GM19328 (cell line): ENCODE measurements around the gene ATG13.

ENCODE experiments used
- ATAC-seq: cut with Tn5 transposase; IDR thresholded peaks from one replicate; pipeline ENCODE4 v1.9.1; 2021; ENCODE audit warnings: mild to moderate bottlenecking, moderate library complexity; ENCODE audit not compliant: unreplicated experiment

ATG13 gene

GRCh38 chr11:46604796-46605195 lies 12.6 kb upstream of the ATG13 start:
- ATAC-seq: no peak

DNA sequence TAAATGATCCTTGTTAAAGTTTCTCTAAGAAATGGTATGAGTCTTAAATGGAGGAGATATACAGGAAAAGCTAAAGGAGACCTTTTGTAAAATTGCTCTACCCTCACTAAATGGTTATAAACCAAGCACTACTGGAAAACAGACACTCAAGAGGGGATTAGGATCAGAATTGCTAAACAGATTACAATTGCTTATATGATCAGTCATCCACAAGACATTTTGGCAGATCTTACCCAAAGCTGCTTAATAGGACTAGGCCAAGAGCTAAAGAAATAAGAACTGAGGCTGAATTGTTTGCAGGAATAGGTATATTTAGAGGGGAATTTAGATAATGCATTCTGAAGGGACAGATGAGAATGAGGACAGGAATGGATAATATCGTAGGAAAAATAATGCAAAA lies 9.8 kb upstream of the ATG13 start:
- ATAC-seq: no peak

DNA sequence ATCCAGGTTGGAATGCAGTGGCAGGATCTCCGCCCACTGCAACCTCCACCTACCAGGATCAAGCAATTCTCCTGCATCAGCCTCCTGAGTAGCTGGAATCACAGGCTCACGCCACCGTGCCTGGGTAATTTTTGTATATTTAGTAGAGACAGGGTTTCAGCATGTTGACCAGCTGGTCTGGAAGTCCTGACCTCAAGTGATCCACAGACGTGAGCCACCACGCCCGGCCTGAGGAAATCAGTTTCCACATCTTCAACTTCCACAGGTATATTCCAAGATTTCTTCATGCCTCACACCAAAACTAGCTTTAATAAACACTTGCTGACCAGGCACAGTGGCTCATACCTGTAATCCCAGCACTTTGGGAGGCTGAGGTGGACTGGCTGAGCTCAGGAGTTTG lies 8.0 kb upstream of the ATG13 start:
- ATAC-seq: no peak

DNA sequence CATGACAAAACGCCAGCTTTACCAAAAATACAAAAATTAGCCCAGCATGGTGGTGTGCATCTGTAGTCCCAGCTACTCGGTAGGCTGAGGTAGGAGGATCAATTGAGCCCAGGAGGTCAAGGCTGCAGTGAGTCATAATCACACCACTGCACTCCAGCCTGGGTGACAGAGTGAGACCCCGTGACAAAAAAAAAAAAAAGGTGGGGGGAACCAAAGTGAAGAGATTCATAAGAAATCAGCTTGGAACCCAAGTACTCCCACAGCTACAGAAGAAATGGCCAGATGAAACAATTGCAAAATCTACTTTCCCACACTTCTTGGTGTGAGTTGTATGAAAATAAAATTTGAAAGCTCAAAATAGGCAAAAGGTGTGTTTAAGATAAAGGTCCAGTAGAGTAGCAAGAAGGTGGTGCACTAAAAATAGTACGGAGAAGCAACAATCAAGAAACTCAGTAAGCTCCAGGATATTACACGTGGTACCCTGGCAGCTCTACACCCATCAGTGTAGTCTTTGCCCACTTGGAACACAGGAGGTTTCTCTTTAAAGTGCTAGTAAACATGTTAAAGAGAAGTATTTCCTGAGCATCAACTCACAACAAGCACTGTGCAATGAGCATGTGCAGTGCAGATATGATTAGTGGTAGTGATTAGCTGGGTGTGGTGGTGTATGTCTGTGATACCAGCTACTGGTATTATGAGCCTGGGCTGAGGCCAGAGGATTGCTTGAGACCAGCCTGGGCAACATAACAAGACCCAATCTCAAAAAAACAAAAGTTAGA lies 5.6 kb upstream of the ATG13 start:
- ATAC-seq: no peak

DNA sequence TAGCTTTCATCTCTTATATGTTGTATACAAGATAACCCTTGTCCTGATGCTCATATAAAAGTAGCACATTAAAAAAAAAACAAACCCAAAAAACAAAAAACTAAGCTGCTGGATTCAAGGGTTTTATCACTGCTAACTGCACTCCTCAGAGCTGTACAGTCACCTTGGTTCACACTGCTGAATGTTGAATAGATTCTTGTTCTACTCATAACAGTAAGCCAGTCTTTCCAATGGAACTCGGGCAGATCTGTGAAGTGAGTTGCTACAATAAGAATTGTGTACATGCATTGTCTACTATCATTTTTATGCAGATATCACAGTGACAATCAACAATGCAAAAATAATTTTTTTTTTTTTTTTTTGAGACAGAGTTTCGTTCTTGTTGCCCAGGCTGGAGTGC lies 5.0 kb upstream of the ATG13 start:
- ATAC-seq: no peak

DNA sequence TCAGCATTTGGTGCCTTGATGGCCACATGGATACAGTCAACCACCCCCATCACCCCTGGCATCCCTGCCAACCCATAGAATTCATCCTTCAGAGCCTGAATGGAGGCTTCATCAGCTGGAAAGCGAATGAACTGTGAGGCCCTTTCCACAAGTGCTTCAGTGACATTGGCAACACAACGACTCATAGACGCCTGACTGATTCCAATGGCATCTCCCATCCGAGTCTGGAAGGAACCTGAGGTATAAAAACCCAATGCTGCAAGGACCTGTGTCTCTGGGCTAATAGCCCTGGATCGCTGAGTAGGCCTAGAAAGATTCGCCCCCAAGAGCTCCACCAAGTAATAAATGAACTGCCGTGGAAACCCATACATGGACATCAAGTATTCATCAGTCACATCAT lies 1.6 kb upstream of the ATG13 start:
- ATAC-seq: no peak

- ATAC-seq: no peak
Observed at GRCh38 chr11:46616551-46617133, 711 bp upstream of the ATG13 start.

DNA sequence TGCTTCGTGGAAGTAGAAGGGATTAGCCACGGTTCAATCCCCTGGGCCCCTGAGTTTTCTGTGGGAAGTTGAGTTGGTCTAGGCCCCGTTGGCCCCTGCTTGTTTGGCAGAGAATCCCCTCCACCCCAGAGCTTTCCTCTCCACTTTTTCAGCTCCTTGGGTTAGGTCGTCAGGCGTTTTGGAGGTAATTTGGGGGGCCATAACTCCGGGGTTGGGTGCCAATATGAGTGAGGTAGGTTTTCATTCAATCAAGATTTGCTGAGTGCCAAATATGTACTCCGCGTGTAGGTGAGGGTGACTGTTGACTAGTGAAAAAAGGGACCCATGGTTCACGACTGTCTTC lies 590 bp downstream of the ATG13 start:
- ATAC-seq: no peak

GRCh38 chr11:46618837-46619236 lies 1.5 kb downstream of the ATG13 start:
- no peak for ATAC-seq

DNA sequence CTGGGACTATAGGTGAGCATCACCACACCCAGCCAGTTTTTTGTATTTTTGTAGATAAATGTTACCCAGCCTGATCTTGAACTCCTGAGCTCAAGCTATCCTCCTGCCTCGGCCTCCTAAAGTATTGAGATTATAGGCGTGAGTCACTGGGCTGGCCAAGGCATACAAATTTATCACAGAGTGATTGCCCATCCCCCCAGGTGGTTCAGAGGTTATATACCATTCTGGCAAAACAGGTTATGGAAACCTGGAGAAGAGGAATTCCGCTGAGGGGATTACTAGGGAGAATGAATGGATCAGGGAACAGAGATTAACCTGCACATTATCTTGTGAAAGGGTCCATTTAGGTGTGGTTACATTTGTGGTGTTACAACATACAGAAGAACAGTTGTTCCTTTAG lies 8.1 kb downstream of the ATG13 start:
- ATAC-seq: no peak

GRCh38 chr11:46628961-46629360 lies 11.6 kb downstream of the ATG13 start:
- ATAC-seq: no peak

GRCh38 chr11:46630237-46630636 lies 12.9 kb downstream of the ATG13 start:
- ATAC-seq: no peak

GRCh38 chr11:46631676-46632075 lies 14.3 kb downstream of the ATG13 start:
- no peak for ATAC-seq

DNA sequence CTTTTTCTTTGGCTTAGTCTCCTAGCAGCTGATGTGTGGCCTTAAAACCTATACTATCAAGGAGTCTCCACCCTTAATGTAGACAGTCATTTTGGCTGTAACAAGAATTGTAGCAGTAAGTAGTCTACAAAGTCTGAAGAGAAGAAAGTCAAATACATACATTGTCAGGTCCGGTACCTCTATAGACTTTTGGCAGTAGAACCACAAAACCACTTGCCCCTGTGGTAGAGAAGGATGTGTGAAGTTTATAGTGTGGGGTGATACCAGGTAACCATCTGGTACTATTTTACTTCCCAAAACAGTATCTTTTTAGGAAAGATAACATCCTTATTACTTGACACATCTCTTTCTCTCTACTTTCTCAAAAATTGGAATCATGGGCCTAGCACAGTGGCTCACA lies 15.1 kb downstream of the ATG13 start:
- ATAC-seq: no peak

- ATAC-seq: no peak
Observed at GRCh38 chr11:46633291-46634217, 16.2 kb downstream of the ATG13 start.

- no peak for ATAC-seq
Observed at GRCh38 chr11:46635557-46636139, 18.3 kb downstream of the ATG13 start.

DNA sequence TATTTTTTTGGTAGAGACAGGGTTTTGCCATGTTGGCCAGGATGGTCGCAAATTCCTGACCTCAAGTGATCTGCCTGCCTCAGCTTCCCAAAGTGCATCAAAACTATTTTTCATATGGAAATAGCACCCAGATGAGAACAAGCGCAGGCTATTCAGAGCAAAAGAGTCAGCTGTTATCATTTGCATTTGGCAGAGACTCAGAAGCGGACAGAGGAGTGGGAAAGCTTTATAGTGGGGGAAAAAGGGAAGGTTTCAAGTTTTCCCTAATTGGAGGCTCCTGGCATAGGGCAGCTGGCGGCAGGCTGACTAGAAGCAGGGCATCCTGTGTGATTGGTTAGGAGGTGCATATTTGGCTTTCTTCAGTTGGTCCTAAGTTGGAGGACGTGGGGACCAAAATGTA lies 20.2 kb downstream of the ATG13 start:
- ATAC-seq: no peak

DNA sequence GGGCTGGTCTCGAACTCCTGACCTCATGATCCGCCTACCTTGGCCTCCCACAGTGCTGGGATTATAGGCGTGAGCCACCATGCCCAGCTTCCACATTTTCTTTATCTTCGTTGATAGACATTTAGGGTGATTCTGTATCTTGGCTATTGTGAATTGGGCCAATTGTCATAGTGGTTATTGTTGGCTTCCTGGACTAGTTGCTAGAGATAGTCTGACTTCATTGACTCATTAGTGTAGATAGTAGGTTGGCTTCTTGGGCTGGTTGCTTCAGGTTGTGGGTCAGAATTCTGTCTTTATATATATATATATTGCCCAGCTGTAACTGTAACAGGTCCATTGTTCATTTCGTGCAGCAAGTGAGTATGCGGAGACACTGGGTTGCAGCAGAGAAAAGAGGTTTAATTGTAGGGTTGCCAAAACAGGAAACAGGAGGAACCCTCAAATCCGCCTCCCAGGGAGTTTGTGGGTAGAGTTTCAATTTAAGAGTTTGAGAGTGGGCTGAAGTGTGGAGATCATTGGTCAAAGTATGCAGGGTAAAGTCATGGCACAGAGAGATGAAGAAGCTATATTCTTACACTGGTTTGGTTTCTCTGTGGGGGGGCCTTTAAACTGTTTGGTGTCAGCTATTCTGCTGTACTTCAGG lies 22.0 kb downstream of the ATG13 start:
- no peak for ATAC-seq

DNA sequence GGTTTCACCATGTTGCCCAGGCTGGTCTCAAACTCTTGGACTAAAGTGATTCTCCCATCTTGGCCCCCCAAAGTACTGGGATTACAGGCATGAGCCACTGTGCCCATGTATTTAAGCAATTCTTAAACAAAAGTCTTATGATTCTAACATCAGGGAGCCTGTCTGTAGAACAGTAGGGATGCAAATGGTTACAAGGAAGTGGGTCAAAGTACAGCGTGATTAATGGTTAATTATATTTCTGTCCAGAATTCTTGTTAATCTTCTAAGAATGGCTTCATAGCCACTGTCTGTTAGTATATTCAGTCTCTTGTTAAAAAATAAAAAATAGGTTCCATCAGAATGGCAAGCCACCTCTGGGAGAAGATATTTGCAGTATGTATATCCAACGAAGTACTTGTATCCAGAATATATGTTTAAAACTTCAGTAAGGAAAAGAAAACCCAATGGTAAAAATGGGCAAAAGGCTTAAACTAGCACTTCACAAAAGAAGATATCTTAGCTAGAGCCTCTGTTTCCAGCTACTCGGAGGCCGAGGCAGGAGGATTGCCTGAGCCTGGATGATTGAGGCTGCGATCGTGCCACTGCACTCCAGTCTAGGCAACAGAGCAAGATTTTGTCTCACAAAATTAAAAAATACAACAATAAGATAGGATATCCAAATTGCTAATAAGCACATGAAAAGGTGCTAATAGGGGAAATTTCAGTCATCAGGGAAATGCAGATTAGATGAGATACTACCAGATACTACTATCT lies 22.9 kb downstream of the ATG13 start:
- no peak for ATAC-seq

DNA sequence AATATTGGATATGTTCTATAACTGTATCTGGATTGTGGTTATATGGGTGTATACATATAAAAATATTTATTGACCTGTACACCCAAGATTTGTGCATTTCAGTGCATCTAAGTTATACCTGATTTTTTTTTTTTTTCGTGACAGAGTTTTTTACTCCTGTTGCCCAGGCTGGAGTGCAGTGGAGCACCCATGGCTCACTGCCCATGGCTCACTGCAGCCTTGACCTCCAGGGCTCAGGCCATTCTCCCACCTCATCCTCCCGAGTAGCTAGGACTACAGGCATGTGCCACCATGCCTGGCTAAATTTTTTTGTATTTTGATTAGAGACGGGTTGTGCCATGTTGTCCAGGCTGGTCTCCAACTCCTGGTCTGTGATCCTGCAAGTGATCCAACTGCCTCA lies 24.3 kb downstream of the ATG13 start:
- ATAC-seq: no peak
